SKM-1 treated with dmso at 0.1 percent for 144 hours (cell line): ENCODE measurements around the gene RARA.

Experiments
- DNase-seq: peaks from one replicate; lab custom pipeline; 2025; ENCODE audit not compliant: unreplicated experiment; lab: John Stamatoyannopoulos, UW

RARA gene

DNA sequence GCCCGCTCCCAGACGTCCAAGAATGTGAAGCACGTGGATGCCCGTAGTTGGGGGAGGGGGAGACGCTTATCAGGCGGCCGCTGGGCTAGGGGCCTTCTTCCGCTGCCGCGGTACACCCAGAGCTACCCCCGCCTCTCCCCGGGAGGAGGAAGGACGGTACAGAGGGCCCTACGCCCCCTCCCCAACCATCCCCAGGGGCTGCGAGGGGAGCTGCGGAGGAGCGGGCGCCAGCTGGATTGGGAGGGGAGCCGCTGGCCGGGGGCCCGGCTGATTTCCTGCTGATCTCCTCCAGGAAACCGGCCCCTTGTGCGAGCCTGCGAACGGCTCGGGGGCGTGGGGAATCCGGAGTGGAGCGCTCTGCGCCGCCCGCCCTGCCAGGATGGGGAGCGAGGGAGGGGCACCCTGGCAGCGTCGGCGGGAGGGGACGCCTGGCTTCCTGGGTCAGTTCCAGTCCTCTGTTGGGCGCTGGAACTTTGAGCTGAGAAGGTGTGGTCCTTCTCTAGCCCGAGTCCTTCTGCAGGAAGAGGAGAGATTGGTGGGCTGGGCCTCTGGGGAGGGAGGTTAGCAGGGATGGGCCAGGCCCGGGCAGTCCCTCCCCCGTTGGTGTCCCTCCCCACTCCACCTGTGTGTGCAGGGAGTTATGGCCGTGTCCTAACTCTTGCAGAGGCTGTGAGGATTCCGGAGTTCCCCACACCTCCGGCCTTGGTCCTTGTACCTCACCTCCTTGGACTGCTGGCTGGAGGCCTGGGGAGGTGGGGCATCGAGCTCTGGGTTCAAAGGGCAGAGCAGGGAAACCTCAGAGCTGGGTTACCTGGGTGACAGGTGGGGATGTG lies 36.4 kb downstream of the RARA start:
- no peak for DNase-seq

DNA sequence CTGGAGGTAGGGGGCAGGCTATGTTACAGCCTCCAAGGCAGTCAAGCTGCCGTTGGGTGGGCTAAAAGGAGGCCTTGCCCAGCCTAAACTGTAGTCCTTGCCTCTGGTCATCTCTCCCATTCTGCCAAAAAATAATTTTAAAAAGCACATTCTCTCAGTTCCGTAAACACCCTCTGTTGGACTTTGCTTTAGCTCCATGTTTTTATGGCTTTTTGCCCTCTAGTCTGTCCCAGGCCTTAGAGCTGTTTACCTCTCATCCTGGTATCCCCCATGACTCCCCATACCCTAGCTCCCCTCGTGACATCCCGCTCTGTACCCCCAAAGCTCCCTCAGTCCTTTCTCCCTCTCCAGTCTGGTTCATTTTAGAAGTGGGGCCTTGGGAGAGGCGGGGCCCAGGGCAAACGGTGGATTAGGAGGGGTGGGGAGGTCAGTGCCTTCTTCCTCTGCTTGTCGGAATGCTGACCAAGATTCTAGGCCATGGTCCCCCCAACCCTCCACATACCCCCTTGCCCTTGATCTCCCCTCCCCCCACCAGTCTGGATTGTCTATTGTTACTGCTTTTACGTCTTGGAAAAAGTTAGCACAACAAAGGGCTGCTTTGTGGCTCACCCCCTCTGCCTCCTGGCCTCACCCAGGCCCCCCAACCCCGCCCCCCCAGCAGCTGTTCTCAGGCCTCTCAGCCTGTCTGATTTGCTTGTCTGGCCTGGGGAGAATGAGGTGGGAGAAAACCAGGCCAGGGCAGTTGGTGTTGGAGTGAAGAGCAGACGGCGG lies 37.2 kb downstream of the RARA start:
- no peak for DNase-seq

DNA sequence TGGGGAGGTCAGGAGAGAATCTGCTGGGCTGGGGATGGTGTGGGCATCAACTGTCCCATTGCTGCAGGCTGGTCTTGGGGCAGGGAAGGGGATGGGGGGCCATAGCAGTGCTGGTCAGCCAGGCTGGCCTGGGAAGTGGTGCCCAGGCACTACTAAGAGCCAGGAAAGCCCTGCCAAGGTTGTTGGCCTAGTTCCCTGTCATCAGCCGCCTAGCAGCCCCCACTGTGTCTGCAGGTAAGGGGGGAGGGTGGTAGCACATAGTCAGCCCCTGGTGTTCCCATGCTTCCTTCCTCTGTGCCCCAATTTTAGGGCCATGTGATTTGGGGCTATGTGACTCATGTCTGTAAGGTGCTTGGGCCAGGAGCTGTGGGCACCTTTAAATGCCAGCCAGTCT lies 37.8 kb downstream of the RARA start:
- no peak for DNase-seq

DNA sequence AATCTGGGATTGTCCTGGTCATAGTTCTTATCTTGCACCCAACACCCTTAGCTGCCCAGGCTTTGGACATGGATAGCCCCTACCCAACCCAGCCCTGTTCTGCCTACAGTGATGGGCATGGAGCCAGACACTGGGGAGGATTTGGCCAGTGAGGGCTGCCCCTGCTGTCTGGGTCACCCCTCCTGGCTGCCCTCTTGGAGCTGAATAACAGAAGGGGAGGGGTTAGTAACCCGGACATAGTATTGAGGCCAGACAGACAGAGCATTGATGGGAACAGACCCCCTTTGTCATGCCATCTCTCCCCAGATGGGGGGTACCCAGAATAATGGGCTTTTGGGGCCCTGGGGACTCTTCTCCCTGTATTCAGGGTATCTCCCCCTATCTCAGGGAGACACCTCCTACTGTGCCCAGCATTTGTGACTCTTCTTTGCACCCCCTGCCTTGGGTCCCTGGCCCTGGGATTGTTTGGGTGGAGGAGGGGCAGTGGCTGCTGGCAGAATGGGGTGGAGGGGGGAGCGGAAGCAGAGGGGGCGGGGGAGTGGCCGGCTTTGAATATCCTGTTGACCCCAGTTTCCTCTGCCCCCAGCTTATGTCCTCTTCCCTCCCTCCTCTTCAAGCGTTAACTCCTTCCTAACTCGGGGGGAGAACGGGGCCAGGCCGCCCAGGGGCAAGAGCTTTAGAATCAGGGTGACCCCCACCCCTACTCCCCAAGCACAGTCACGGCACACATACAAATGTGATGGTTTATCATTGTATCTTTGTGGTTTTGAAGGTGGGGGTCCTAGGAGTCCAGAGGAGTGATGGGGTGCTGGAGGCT lies 38.5 kb downstream of the RARA start:
- no peak for DNase-seq

DNA sequence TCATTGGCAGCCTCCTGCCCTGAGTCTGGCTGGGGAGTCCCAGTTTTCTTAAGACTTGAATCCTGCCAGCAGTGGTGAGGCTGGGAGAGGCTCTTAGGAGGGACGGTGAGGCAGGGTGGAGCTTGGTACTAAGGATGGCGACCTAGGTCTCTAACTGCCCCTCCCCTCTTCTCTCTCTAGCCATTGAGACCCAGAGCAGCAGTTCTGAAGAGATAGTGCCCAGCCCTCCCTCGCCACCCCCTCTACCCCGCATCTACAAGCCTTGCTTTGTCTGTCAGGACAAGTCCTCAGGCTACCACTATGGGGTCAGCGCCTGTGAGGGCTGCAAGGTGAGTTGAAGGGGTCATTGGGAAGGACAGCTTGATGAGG lies 39.1 kb downstream of the RARA start:
- DNase-seq, result no peak

DNA sequence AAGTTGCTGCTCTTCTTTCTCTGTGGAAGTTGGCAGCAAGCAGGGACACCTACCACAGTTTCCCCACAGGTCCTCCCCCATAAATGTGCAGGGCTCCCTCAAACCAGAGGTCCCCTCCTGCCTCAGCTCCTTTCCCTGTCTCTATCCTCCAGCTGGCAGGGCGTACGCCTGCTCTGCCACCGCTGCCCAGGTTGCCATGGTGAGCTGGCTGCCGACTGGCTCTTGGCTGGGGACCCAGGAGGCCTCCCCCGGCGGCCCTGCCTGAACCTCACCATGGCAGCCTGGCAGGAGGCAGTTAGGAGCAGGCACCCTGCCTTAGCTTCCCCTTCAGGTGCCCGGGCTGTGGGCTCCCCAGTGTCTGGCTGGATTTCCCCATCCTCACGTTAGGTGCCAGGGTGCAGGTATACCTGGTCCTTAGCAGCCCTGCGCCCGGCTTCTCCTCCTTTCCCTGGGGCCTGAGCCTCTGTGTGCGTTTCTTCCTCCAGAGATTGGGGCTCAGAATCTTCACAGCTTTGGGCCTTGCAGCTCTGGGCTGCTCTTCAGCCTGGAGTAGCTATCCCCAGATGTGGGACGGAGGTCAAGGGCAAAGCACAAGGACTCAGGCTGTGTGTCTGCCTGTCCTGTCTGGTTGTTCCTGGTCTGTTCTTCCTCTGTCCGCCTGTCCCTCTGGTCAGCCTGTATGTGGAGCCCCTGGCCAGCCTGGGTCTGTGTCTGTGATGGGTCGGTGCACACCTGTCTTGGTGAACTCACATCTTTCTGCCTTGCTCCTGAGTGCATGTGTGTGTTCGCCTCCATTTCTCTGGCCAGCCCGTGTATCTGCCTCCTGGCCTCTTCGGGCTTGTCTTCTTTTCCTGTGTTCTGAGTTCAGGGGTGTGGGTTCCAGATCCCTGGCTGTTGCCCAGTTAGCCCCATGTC lies 39.8 kb downstream of the RARA start:
- DNase-seq, result no peak

DNA sequence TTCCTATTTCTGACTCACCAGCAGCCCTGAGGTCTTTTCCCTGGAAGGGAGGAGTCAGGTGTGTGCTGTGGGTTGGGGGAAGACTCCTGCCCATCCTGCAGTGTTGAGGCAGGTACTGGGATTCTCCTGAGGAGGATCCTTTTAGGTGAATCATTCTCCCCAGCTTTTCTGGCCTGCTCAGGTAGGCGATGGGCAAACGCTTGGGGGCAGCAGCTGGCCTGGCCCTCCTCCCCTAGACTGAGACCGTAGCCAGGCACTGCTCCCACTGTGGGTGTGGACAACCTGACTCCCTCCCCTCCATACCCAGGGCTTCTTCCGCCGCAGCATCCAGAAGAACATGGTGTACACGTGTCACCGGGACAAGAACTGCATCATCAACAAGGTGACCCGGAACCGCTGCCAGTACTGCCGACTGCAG lies 40.5 kb downstream of the RARA start:
- no peak for DNase-seq

DNA sequence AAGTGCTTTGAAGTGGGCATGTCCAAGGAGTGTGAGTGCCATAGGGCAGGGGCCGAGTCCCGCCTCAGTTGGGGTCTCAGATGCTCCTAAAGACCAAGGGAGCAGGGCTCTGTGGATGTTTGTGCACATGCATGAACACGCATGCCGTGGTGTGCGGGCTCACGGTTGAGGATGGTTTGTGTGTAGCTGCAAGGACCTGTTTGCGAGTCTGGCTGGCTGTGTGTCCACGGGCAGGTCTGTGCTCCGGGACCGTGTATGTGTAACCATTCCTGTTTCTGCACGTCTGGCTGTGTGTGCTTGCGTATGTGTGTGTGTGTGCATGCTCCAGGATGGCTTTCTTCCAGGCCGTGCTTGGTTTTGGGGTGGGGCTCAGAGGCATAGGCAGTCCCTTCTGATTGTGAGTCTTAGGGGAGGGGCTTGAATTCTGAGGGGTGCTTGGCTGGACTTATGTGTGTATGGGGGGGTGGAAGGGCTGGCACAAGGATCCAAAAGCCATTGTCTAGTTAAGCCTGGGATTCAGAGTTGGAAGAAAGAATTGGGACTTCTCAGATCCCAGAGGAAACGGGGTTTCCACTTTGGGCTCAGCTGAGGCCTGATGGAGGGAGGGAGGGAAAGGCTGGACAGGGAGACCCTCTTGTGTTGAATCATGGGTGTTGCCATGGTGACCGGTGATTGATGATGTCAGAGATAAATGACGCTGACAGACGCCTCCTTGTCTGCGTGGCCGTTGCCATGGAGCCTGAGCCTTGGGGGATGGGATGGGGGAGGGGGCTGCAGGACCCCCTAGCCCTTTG lies 41.1 kb downstream of the RARA start:
- DNase-seq, result no peak

DNA sequence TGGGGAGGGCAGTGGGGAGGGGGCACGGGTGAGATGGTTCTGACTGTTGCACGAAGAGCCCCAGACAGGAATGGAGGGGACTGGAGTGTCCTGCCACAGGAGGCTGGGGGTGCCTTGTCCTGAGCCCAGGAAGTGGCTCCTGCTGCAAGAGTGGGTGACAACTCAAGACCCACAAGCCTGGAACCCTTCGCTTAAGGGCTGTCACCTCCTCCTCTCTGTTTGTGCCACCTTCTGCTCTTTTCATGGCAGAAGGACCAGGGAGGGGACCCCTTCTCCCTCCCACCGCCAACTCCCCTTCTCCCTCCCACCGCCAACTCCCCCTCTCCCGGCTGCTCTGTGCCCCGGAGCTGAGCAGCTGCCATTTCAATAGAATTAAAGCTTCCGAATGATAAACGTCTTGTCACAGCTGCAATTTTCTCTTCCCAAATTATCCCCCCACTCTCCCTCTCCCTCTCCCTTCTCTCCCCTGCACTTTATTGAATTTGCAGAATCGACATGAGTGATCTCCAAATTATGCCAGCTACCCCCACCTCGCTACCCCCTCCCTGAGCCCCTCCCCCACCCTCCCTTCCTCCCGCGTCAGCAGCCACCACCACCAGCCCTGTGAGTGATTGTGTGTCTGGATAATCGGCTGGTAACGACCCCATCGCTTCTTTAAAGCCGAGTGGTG lies 41.8 kb downstream of the RARA start:
- no peak for DNase-seq

DNA sequence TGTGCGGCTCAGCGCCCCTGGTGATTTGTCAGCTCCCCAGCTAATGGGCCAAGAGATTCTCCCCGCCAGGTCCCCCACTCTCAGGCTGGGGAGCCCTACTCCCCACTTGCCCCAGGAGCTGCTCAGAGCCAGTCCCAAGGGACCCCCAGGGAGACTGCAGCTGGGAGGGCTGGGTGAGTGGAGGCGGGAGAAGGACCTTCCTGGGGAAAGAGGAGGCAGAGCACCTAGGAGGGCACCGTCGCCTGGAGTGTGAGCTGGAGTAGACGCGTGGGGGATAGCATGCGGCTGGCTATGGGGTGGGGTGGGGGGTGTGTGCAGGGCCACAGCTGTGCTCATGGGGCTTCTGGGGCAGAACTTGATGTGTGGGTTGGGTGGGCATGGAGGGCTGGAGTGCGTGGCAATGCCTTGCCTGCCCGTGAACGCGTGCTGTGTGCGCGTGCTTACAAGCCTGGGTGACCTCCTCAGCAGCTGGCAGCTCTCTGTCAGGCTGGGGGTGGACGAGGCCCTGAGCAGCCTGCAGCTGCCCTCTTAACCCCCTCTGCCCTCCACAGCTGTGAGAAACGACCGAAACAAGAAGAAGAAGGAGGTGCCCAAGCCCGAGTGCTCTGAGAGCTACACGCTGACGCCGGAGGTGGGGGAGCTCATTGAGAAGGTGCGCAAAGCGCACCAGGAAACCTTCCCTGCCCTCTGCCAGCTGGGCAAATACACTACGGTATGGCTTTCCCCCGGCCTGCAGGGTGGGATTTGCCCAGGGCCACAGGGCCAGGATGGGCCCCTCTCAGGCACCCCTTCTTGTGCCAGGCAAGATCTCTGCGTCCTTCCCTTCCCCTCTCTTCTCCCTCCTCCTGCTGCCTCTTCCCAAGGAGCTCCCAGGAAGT lies 42.6 kb downstream of the RARA start:
- DNase-seq, result no peak

DNA sequence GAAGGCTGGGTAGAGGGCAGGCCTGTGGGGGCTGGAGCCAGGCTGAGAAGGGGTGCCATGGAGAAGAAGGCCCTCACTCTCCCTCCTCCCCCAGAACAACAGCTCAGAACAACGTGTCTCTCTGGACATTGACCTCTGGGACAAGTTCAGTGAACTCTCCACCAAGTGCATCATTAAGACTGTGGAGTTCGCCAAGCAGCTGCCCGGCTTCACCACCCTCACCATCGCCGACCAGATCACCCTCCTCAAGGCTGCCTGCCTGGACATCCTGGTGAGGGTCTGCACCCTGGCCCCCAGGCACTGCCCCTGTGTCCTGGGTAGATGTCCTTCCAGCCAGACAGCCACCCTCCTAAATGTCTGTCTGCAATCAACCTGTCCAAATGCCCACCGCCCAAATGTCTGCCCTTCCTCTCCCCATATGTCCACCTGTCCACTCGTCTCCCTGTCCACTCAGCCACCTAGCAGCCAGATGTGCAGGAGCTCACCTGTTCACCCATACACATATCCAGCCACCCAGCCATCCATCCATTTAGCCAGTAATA lies 43.3 kb downstream of the RARA start:
- no peak for DNase-seq

DNA sequence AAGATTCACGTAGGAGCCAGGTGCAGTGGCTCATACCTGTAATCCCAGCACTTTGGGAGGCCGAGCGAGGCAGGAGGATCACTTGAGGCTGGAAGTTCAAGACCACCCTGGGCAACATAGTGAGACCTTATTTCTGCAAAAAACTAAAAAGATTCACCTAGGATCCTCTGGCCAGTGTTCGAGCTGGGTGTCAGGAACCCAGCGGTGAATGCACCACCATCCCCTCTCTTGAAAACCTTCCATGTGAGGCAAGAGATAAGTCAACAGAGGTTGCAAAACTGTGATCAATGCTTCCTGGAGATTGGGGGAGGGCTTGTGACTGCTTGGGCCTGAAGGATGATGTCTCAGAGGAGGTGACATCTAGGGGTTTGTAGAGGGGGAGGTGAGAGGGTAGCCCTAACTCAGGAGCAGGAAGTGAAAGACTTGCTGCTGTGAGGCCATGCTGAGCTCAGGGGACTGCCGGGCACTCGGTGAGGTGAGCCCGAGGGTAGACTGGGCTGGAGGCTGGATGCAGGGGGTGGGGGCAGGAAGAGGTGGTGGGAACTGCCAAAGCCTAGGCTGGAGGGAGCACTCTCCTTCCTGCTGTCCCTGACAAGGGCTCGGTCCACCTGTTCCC lies 43.9 kb downstream of the RARA start:
- peak; percentile 85 for DNase-seq

DNA sequence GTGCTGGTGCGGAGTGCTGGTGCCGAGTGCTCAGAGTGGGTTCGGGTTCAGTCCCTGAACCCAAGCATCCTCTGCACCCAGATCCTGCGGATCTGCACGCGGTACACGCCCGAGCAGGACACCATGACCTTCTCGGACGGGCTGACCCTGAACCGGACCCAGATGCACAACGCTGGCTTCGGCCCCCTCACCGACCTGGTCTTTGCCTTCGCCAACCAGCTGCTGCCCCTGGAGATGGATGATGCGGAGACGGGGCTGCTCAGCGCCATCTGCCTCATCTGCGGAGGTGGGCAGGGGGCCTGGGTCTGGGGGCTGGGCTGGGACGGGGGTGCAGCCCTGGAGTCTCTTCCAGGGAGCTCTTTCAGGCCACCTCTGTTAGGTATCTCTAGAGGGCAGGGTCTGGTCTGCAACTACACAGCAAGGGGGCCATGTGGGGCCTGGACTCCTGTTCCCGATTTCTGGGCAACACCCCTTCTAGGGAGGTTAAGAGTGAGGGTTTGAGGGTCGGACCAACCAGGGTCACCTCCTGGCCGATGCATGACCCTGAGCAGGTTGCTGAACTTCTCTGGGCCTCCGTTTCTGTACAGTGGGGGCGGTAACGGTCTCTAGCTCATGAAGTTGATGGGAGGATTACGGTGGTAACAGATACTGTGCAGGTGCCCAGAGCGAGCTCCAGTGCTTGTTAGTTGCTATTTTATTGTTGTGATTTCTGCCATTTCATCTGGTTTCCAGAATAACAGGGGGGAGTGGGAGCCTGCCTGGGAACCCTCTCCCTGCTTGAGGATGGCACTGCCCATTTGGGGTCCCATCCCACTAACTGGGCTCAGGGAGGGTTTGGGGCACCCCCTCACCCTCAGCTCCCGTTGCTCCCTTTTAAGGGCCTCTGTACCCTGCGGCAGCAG lies 45.5 kb downstream of the RARA start:
- no peak for DNase-seq

DNA sequence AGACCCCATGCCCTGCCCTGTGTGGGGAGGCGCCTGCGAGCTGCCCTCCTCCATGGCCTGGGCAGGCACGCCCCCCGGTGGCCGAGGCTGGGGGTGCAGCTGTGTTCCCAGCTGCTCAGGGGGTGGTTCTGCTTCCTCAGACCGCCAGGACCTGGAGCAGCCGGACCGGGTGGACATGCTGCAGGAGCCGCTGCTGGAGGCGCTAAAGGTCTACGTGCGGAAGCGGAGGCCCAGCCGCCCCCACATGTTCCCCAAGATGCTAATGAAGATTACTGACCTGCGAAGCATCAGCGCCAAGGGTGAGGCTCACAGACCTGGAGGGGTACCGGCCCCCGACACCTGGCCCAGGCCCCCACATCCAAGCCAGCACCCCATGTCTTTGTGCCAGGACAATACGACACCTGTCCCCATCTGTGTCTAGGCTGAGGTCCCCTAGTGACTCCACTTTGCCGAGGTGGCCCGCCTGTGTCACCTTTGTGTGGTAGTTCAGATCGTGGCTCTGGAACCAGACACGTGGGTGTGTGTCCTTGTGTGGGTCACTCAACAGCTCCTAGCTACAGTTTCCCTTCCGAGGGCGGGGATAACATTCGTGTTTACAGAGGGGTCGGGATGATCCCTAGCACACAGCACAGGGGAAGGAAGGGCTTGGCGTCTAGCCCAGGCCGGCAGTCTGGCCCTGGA lies 46.3 kb downstream of the RARA start:
- no peak for DNase-seq

DNA sequence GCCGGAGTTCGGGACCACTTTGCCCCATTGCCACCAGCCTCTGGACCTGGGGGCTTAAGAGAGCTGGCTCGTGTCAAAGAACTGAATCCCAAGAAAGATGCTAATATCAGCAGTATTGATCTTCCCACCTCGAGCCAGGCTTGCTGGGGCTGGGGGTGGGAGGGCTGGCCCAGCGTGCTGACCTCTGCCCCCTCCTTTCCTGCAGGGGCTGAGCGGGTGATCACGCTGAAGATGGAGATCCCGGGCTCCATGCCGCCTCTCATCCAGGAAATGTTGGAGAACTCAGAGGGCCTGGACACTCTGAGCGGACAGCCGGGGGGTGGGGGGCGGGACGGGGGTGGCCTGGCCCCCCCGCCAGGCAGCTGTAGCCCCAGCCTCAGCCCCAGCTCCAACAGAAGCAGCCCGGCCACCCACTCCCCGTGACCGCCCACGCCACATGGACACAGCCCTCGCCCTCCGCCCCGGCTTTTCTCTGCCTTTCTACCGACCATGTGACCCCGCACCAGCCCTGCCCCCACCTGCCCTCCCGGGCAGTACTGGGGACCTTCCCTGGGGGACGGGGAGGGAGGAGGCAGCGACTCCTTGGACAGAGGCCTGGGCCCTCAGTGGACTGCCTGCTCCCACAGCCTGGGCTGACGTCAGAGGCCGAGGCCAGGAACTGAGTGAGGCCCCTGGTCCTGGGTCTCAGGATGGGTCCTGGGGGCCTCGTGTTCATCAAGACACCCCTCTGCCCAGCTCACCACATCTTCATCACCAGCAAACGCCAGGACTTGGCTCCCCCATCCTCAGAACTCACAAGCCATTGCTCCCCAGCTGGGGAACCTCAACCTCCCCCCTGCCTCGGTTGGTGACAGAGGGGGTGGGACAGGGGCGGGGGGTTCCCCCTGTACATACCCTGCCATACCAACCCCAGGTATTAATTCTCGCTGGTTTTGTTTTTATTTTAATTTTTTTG lies 47.1 kb downstream of the RARA start:
- no peak for DNase-seq
